OCI-LY7 (cell line): ENCODE data around the gene FAM72B.
"Not testable (repeated sequence)": the region's sequence is repeated elsewhere in the genome, so short reads cannot be mapped to it uniquely, and the experiment has no call there.

Source experiments
- CTCF ChIP-seq: fragments of 200-600 bp; sonication (generic); conservative IDR thresholded peaks from 2 replicates; pipeline ENCODE4 v1.5.1; 2014; ENCODE audit warnings: mild to moderate bottlenecking, antibody characterized with exemption, low read length, moderate library complexity, mixed read lengths
- EZH2phosphoT487 ChIP-seq: fragments of 200-600 bp; sonication (generic); IDR thresholded peaks from 2 replicates; pipeline ENCODE4 v1.6.1; 2018; ENCODE audit warnings: low read depth, borderline replicate concordance, mild to moderate bottlenecking, mixed run types, antibody characterized with exemption, low read length, moderate library complexity, mixed read lengths

DNA sequence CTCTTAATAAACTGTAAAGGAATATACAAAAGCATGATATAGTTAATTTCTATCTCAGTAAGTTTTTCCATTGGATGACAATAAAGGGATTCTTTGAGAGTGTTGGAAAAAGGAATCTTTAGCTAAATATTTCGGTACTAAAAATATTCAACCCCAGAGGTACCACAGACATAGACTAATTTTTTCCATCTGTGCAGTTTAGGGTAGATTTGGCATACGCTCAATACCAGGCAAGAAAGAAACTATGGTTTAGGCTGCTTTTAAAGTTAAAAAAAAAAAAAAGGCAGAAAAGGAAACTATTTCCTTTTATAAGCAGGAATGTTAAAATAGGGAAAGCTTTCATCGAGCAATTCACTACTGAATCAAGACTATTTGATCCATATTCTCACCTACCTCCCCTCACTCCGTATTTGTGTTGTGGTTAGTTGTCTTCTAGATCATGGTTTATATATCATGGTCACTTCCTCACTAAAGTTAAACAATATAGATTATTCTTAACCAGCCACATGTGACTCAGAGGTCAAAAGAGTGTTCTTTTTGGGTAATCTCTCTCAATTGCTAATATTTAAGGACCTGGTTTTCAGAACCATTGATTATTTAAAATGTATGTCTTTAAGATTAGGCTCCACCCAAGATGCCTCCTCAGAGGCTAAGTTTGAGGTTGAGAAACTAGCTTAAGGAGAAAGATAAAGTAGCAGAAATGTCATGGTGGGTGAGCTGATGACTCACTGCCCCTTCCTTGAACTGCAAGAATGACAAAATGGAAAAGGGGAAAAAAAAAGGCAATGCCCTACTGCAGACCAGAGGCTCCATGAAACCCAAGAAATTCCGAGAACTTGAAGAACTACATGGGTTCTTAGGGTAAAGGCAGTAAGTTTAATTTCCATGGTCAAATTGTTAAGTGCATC, 20.0 kb downstream of the FAM72B start:
- not testable (repeated sequence) for TF ChIP-seq CTCF, EZH2phosphoT487
